Osteocyte (in vitro differentiated cells): ENCODE data around the gene CEP55. TPM values are rescaled to one million over a fixed set of nuclear protein-coding genes. Genes with fewer than 3 reads are reported as not detected.

Source experiments
- DNase-seq: peaks from one replicate; pipeline ENCODE4 v3.0.0; 2021; ENCODE audit warnings: mixed read lengths; ENCODE audit not compliant: unreplicated experiment; ENCODE audit errors: extremely low spot score
- H3K27ac Mint-ChIP-seq: one replicate; pipeline ENCODE4 v1.8.0; 2021; ENCODE audit warnings: mild to moderate bottlenecking, mixed read lengths; ENCODE audit not compliant: unreplicated experiment
- H3K27me3 Mint-ChIP-seq: one replicate; pipeline ENCODE4 v1.8.0; 2021; ENCODE audit warnings: mixed read lengths; ENCODE audit not compliant: unreplicated experiment
- H3K36me3 Mint-ChIP-seq: one replicate; pipeline ENCODE4 v1.8.0; 2021; ENCODE audit warnings: mixed read lengths; ENCODE audit not compliant: unreplicated experiment
- H3K4me1 Mint-ChIP-seq: one replicate; pipeline ENCODE4 v1.8.0; 2021; ENCODE audit warnings: mixed read lengths; ENCODE audit not compliant: unreplicated experiment
- H3K4me3 Mint-ChIP-seq: one replicate; pipeline ENCODE4 v1.8.0; 2021; ENCODE audit warnings: mild to moderate bottlenecking, moderate library complexity, mixed read lengths; ENCODE audit not compliant: unreplicated experiment
- H3K9me3 Mint-ChIP-seq: one replicate; pipeline ENCODE4 v1.8.0; 2021; ENCODE audit warnings: mixed read lengths; ENCODE audit not compliant: unreplicated experiment
- long read RNA-seq: library from polyadenylated mRNA; unstranded; transcript quantifications from one replicate; pipeline ENCODE4 v2.0.0, GENCODE V29; 2021
- total RNA-seq: library from RNA; stranded (reverse); gene quantifications from 2 replicates; pipeline ENCODE4 v1.2.1, GENCODE V29; 2021
- TF ChIP-seq, protein P1 (sequence below): fragments of 200-600 bp; sonication (generic); IDR thresholded peaks from 2 replicates; pipeline ENCODE4 v1.5.0; 2021; ENCODE audit warnings: antibody characterized with exemption, mild to moderate bottlenecking, moderate library complexity

CEP55 gene
- 8.6 and 9.5 TPM in 2 replicates for total RNA-seq
- long read RNA-seq, partial matches to known transcripts, result 0 of 2 reads
- long read RNA-seq, other reads (novel, unspliced or antisense), result 2 of 2 reads

DNA sequence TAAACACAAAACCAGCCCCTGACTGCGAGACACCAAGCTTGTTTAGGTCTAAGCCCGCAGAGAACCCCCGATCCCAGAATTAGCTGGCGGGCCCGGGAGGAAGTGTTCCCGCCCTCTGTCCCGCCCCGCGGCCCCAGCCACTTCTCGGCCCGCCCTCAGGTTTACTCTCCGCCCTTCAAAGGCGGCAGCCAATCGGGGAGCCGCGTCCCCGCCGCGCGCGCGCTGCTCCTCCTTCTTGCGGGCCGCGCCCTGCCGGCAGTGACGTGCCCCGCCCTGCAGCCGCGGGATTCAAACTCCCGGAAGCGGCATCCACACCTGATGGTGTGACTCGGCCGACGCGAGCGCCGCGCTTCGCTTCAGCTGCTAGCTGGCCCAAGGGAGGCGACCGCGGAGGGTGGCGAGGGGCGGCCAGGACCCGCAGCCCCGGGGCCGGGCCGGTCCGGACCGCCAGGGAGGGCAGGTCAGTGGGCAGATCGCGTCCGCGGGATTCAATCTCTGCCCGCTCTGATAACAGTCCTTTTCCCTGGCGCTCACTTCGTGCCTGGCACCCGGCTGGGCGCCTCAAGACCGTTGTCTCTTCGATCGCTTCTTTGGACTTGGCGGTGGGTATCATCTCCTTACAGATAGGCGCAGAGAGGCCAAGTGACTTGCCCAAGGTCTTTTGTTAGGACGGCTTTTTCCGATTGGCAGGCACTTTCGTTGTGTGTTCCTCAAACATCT, at the start of gene CEP55:
CEP55 (plus strand) TSS at position 291 of the 720 bp plus-strand sequence. CDS start 3,440 bp downstream, outside the sequence.
- TF ChIP-seq, protein P1, sequence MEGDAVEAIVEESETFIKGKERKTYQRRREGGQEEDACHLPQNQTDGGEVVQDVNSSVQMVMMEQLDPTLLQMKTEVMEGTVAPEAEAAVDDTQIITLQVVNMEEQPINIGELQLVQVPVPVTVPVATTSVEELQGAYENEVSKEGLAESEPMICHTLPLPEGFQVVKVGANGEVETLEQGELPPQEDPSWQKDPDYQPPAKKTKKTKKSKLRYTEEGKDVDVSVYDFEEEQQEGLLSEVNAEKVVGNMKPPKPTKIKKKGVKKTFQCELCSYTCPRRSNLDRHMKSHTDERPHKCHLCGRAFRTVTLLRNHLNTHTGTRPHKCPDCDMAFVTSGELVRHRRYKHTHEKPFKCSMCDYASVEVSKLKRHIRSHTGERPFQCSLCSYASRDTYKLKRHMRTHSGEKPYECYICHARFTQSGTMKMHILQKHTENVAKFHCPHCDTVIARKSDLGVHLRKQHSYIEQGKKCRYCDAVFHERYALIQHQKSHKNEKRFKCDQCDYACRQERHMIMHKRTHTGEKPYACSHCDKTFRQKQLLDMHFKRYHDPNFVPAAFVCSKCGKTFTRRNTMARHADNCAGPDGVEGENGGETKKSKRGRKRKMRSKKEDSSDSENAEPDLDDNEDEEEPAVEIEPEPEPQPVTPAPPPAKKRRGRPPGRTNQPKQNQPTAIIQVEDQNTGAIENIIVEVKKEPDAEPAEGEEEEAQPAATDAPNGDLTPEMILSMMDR, result no peak
- peak; percentile 99 for DNase-seq
- Mint-ChIP-seq H3K9me3 (no peaks in the 10 kb centered on the region), H3K27ac (peak within 1 kb of the TSS; percentile 91), H3K36me3 (no peaks in the 10 kb centered on the region), H3K27me3 (no peaks in the 10 kb centered on the region), H3K4me3 (peak within 1 kb of the TSS; percentile 85), H3K4me1 (peaks cover 33% of the 10 kb centered on the region)

DNA sequence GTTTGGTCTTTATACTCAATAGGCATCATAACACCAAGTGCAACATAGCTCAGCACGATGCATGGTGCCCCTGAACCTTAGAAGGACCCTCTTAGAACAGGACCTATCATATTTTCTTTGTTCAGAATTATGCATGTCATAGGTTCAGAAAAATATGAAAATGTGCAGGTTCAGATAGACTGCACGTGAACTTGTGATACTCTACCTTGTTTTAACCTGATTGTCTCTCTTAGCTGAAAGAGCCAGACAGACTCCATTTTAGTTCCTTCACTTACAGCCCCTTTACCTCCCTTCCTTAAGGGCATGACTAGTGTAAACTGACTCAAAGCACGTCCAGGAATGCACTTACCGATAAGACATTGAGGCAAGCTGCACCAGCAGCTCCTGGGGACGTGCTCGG, 49.4 kb upstream of the CEP55 start:
- TF ChIP-seq, protein P1, result no peak
- Mint-ChIP-seq H3K9me3 (no peaks in the 10 kb centered on the region), H3K27ac (peak overlapping the region; percentile 99), H3K27me3 (no peaks in the 10 kb centered on the region), H3K4me3 (no peak overlapping the region), H3K4me1 (peaks cover 58% of the 10 kb centered on the region), H3K36me3 (peaks cover 60% of the 10 kb centered on the region)
- DNase-seq, result no peak

DNA sequence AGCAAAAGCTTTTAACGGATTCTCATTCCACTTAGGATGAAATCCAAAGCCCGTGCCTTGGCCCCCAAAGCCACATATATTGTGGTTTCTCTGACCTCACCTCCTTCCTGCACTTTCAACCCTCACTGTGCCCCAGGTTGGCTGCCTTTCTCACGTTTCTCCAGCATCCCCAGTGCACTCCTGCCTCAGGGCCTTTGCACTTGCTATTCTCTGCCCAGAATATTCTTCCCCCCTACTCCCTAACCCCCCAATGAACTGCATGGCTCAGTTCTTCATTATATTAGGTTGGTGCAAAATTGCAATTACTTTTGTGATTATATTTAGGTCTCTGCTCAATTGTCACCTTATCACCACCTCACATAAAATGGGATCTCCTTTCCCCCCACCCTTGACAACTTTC, 48.4 kb upstream of the CEP55 start:
- no peak for DNase-seq
- H3K4me3 Mint-ChIP-seq, result no peak overlapping the region
- no peaks in the 10 kb centered on the region for H3K27me3 Mint-ChIP-seq
- H3K4me1 Mint-ChIP-seq, result peaks cover 52% of the 10 kb centered on the region
- H3K27ac Mint-ChIP-seq, result peak overlapping the region; percentile 99
- H3K9me3 Mint-ChIP-seq, result no peaks in the 10 kb centered on the region
- peaks cover 62% of the 10 kb centered on the region for H3K36me3 Mint-ChIP-seq
- TF ChIP-seq, protein P1, result no peak

DNA sequence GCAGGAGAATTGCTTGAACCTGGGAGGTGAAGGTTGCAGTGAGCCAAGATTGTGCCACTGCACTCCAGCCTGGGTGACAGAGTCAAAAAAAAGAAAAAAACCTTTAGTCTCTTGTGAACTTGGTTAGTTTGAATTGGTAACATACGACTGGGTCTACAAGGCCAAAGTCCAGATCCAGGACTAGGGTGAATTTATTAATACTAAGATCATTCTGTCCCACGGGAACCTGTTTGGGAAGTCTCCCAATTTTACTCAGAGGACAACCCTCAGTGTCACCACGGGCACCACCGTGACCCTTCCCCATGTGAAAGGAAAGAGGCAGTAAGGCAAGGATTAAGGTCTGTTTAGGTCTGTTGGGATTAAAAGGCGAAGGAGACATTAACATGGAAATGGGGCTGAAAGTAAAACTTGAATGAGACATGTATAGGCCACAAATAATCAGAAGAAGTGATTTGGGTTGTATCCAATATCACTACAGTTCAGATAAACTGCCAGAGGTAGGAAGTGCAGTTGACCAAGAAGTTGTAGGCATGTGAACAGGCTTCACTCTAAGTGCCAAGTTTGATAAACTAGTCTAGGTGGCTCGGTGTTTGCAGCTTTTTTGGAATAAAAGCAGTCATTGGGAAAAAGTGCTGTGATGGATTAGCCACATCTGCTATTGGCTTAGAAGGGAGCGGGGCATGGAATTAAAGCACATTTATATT, 45.0 kb upstream of the CEP55 start:
- H3K27ac Mint-ChIP-seq, result peak overlapping the region; percentile 90
- no peak overlapping the region for H3K4me3 Mint-ChIP-seq
- no peaks in the 10 kb centered on the region for H3K9me3 Mint-ChIP-seq
- no peak for DNase-seq
- H3K27me3 Mint-ChIP-seq, result no peaks in the 10 kb centered on the region
- peaks cover 33% of the 10 kb centered on the region for H3K4me1 Mint-ChIP-seq
- TF ChIP-seq, protein P1, result no peak
- H3K36me3 Mint-ChIP-seq, result peaks cover 57% of the 10 kb centered on the region

DNA sequence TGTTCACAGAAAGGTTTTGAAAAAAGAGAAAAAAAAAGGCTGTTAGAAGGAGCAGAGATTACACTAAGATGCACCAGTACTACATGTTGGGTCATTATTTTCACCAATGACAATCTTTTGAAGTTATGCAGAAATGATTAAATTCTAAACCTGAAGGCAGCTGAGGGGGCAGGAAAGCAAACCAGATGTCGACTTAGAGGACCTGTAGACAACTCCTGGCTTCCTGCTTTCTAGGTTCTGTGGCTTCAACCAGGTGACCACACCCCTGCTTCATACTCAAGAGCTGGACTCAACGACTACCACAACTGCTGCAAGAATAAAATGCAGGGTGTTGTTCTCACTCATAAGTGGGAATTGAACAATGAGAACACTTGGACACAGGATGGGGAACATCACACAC, 44.3 kb upstream of the CEP55 start:
- no peak overlapping the region for H3K4me3 Mint-ChIP-seq
- peaks cover 62% of the 10 kb centered on the region for H3K36me3 Mint-ChIP-seq
- H3K27ac Mint-ChIP-seq, result peak overlapping the region; percentile 90
- no peaks in the 10 kb centered on the region for H3K27me3 Mint-ChIP-seq
- H3K9me3 Mint-ChIP-seq, result no peaks in the 10 kb centered on the region
- TF ChIP-seq, protein P1, result no peak
- no peak for DNase-seq
- H3K4me1 Mint-ChIP-seq, result peaks cover 38% of the 10 kb centered on the region
